ENCODE measurements around the gene SMARCAL1.

Gene SMARCAL1

DNA sequence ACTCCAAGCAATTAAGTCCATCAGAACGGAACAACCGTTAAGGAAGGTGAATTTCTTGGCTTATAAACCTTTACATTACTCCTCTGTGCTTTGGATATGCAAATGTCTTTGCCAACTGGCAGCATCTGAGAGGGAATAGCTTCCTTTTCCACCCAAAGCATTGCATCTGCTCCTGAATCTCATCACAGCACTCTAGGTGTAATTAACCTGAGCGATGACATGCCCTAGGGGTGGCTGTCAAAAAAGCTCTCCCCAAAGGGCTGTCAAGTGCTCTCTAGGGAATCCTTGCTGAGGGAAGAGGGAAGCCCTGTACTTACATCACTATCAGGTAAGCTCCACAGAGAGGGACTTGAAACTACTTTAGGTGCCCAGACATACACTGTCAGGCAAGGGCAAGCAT lies 5.5 kb upstream of the SMARCAL1 start:
- H3K4me3 ChIP-seq (ENCODE audit: low read depth, low read length): no peak overlapping the region
- TF ChIP-seq, protein P1, sequence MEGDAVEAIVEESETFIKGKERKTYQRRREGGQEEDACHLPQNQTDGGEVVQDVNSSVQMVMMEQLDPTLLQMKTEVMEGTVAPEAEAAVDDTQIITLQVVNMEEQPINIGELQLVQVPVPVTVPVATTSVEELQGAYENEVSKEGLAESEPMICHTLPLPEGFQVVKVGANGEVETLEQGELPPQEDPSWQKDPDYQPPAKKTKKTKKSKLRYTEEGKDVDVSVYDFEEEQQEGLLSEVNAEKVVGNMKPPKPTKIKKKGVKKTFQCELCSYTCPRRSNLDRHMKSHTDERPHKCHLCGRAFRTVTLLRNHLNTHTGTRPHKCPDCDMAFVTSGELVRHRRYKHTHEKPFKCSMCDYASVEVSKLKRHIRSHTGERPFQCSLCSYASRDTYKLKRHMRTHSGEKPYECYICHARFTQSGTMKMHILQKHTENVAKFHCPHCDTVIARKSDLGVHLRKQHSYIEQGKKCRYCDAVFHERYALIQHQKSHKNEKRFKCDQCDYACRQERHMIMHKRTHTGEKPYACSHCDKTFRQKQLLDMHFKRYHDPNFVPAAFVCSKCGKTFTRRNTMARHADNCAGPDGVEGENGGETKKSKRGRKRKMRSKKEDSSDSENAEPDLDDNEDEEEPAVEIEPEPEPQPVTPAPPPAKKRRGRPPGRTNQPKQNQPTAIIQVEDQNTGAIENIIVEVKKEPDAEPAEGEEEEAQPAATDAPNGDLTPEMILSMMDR (IDR thresholded peaks at IDR 0.05; ENCODE audit: borderline replicate concordance, insufficient read depth, low read depth, low read length): no peak

DNA sequence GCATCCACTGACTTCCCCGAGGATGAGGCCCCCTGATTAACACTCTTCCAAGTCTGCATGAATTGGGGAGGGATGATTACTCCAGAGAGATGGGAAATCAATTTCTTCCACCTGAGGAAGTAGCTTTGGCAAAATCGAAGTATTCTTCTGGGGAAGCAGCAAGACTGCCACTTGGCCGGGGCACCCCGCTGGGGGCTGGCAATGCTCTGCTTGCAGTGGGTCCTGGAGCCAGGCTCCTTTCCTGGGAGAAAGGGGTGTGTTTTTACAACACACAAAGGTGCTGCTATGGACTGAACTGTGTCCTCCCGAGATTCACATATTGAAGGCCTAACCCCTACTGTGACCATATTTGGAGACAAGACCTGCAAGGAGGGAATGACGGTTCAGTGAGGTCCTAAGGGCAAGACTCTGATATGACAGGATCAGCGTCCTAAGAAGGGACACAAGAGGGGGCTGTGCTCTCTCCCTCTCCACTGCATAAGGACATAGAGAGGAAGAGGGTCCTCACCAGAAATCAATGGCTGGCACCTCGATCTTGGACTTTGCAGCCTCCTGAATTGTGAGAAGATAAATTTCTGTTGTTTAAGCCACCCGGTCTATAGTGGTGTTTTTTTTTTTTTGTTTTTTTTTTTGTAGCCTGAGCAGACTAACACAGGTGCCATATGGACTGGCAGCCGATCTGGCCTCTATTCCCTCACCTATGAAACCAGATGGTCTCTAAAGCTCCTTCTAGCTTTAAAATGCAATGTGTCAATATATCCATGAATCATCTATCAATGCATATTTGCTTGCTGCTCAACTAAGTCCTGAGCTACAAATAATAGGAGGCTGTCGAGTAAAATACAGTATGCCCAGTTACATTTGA lies 3.6 kb upstream of the SMARCAL1 start:
- no peak overlapping the region for H3K4me3 ChIP-seq (ENCODE audit: low read depth, low read length)
- TF ChIP-seq, protein P1 (IDR thresholded peaks at IDR 0.05; ENCODE audit: borderline replicate concordance, insufficient read depth, low read depth, low read length): no peak

DNA sequence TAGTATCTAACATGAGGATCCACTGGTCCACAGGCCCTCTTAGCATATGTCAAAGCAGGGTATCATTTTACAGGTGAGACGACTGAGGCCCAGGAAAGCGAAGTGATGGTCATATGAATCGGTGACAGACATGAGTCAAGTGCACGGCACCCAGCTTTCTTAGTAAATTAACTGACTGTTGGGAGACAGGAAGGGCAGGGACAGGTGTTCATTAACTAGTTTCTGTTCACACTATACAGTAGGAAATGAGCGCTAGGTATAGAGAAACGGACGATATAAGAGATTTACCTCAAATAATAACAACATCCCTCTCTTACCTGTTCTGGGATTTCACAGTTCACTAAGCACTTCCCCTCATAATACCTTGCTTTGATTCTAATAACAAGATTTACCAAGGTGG lies 1.7 kb upstream of the SMARCAL1 start:
- no peak overlapping the region for H3K4me3 ChIP-seq (ENCODE audit: low read depth, low read length)
- TF ChIP-seq, protein P1 (IDR thresholded peaks at IDR 0.05; ENCODE audit: borderline replicate concordance, insufficient read depth, low read depth, low read length): no peak

DNA sequence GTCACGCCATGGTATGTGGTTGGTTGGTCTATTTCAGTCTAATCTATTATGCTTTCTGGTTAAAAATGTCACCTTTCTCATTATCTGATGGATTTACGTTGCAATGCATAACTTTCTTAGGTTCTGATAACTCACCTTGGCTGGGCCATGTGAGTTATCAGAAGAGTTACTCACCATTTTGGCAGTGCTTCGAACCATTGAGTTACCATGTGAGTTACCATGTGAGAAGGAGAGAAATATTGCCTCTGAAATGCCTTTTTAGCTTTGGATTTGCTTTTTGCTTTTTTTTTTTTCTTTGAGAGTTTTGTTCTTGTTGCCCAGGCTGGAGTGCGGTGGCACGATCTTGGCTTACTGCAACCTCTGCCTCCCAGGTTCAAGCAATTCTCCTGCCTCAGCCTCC lies 1.6 kb downstream of the SMARCAL1 start:
- TF ChIP-seq, protein P1 (IDR thresholded peaks at IDR 0.05; ENCODE audit: borderline replicate concordance, insufficient read depth, low read depth, low read length): no peak
- no peak overlapping the region for H3K4me3 ChIP-seq (ENCODE audit: low read depth, low read length)

DNA sequence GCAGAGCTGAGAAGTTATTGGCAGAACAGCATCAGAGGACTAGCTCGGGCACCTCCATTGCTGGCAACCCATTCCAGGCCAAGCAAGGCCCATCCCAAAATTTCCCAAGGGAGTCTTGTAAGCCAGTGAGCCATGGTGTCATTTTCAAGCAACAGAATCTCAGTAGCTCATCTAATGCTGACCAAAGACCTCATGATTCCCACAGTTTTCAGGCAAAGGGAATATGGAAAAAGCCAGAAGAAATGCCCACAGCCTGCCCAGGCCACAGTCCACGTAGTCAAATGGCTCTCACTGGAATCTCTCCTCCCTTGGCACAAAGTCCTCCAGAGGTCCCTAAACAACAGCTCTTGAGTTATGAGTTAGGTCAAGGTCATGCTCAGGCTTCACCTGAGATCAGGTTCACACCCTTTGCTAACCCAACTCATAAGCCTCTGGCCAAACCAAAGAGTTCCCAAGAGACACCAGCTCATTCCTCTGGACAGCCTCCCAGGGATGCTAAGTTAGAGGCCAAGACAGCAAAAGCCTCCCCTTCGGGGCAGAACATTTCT lies 2.6 kb downstream of the SMARCAL1 start:
- TF ChIP-seq, protein P1 (IDR thresholded peaks at IDR 0.05; ENCODE audit: borderline replicate concordance, insufficient read depth, low read depth, low read length): no peak
- no peak overlapping the region for H3K4me3 ChIP-seq (ENCODE audit: low read depth, low read length)

DNA sequence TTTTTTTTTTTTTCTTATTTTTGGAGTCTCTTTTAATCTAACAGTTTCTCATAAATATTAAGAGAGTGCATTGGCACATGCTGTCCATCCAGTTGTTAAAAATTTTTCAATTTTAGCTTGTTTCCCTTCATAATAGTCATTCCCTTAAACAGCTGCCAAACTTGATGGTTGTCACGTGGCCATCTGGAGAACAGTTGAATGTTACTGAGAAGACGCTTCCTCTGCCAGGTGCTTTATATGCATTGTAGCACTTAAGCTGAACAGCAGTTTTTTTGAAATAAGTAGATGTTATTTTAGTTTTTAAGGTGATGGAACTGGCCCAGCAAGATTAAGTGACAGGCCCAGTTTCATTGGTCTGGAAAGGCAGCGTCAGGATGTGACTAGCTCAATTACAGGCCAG lies 3.3 kb downstream of the SMARCAL1 start:
- TF ChIP-seq, protein P1 (IDR thresholded peaks at IDR 0.05; ENCODE audit: borderline replicate concordance, insufficient read depth, low read depth, low read length): no peak
- no peak overlapping the region for H3K4me3 ChIP-seq (ENCODE audit: low read depth, low read length)

All from GM12875 (cell line).